HG02852 (cell line): ENCODE results near the gene PRDM5.

ENCODE experiments used
- ATAC-seq: cut with Tn5 transposase; IDR thresholded peaks from one replicate; pipeline ENCODE4 v1.9.1; 2021; ENCODE audit warnings: mild to moderate bottlenecking, moderate library complexity; ENCODE audit not compliant: unreplicated experiment

PRDM5 gene

GRCh38 chr4:120915336-120915735 lies 7.2 kb downstream of the PRDM5 start:
- ATAC-seq: no peak

GRCh38 chr4:120903419-120903818 lies 19.1 kb downstream of the PRDM5 start:
- no peak for ATAC-seq

- no peak for ATAC-seq
These were observed 19.6 kb downstream of the PRDM5 start for GRCh38 chr4:120902925-120903324.

DNA sequence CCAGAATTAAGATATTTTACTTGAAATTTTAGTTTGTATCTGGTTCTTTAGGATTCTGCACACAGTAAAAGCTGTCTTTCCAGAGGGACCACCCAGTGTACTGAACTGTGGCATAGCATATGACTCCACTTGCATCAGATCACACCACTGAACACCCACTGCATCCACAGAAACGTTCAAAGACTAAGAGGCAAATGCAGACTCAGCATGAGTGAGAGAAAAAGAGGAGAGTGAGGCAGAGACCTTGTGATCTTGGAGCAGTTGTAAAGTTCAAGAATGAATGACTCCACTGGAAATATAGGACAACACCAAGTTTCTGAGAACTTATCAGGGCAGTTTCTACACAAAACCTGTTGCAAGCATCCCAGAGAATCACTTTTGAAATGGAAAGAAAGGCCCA lies 20.8 kb downstream of the PRDM5 start:
- no peak for ATAC-seq

DNA sequence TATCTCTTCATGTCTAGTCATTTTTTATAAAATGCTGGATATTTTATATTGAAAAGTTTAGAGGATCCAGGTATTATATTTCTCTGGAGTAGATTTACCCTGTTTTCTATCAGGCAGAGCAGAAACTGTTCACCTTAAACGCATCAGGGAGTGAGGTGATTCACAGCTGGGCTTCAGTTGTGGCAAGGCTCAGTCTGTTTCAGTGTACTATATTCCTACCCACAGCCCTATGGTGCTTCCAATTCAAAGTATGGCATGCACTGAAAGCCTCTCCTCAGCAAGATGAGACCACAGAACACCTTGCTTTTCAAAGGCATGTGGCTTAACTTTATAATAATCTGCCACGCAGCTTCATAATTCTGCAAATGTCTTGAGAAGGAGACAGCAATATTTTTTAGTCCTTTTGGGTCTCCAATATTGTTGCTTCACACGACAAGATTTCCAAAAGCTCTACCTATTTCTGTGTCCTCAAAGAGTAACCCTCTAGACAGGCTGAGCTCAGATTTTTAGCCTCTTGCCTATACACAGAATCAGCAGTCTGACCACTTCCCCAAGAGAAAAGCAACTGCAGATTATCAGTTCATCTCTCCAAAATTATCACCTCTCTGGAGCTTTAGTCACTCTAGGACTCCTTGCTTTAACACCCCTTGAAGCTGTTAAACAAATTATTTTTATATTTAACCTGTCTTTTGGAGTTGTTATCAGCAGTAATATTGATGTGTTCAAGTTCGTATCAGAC lies 24.4 kb downstream of the PRDM5 start:
- ATAC-seq: no peak

DNA sequence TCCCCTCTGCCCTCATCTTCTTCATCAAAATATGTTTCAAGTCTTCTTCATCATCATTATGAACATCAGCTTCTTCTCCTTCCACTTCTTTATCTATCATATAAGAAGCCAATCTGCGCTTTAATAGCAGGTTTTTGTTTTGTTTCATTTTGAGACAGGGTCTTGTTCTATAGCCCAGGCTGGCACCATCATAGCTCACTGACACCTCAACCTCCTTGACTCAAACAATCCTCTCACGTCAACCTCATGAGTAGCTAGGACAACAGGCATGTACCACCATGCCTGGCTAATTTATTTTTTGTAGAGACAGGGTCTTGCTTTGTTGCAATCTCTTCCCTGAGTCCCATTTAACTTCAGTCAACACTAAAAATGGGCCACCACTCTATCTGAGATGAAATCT lies 27.0 kb downstream of the PRDM5 start:
- ATAC-seq: no peak

- ATAC-seq: no peak
These were observed 29.2 kb downstream of the PRDM5 start for GRCh38 chr4:120893314-120893713.

- ATAC-seq: no peak
These were observed 36.3 kb downstream of the PRDM5 start for GRCh38 chr4:120886191-120886590.

- no peak for ATAC-seq
These were observed 40.7 kb downstream of the PRDM5 start for GRCh38 chr4:120881846-120882245.

GRCh38 chr4:120881351-120881750 lies 41.2 kb downstream of the PRDM5 start:
- ATAC-seq: no peak

GRCh38 chr4:120877021-120877420 lies 45.5 kb downstream of the PRDM5 start:
- no peak for ATAC-seq

GRCh38 chr4:120874792-120875774 lies 47.4 kb downstream of the PRDM5 start:
- no peak for ATAC-seq

GRCh38 chr4:120873554-120873953 lies 49.0 kb downstream of the PRDM5 start:
- ATAC-seq: no peak

DNA sequence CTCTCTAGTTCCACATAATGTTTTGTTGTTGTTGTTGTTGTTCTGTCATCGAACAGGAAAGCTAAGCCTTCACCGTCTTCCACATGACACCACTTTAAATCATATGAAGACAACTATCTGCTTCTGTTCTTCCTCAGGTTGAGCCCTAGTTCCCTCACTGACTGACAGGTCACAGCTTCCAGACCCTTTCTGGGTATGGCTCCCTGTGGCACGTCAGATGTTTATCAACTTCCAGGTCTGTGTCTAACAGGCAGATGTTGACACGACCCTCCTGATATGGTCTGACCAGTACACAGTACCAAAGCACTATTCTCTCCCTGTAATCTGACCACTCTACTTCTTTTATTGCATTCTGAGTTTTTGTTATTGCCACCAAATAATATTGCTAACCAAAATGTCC lies 51.4 kb downstream of the PRDM5 start:
- no peak for ATAC-seq

GRCh38 chr4:120870279-120870673 lies 52.2 kb downstream of the PRDM5 start:
- no peak for ATAC-seq

- no peak for ATAC-seq
These were observed 52.8 kb downstream of the PRDM5 start for GRCh38 chr4:120869613-120870278.

DNA sequence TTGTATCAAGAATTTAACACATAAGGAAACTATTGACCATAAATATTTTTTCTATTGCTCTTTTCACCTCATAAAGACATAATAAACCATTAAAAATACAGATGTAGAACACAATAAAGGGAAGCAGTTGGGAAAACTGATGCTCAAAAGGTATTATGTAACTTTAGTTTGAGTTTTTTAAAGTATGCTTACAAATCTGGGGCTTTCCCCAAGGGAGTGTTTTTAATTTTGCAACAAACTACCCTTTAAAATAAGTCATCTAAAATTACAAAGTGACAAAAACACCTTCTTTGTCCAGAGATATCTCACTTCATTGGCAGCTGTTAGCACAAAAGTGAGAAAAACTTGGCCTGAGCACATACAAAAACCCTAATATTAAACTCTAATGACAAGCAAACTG lies 55.0 kb downstream of the PRDM5 start:
- no peak for ATAC-seq

GRCh38 chr4:120865985-120866384 lies 56.5 kb downstream of the PRDM5 start:
- peak; percentile 84 for ATAC-seq

DNA sequence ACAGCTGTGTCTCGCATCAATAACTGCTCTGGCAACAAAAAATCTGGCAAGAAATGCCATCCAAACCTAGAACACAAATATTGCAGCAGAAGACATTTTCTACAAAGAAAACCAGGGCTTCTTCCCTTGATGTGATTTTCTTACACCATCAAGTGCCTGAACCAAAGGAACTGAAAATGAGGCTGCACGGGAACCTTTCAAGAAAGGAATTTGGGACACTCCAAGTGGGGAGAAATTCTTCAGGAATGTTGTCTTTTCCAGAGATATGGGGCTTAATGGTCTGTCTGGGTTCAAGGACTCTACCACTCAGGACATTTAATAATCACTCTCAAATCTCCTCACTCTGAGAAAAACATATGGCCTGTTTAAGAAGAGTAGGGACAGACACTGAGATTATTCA lies 57.6 kb downstream of the PRDM5 start:
- ATAC-seq: no peak

- ATAC-seq: no peak
These were observed 60.1 kb downstream of the PRDM5 start for GRCh38 chr4:120862432-120862831.

DNA sequence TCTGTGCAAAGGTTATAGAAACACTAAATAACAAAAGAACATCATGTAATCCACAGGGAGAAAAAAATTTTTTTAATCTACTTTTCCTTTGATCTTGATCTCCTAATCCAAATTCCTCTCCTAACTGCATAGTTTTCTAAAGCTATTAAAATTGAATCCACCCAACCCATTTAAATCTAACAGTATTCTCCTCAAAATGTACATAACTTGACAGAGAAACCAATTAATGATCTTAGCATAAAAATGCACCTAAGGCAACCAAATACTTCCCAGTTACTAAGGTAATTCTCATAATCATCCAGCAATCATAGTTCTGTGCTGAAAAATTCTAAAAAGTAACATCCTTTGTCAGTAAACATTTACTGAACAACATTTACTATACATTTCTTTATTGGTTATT lies 60.7 kb downstream of the PRDM5 start:
- ATAC-seq: no peak
